HL-60 (cell line): ENCODE measurements around the gene SCMH1.
A peak's percentile ranks its signal among the peaks of the same experiment; 100 is the strongest.

ENCODE experiments used
- DNase-seq, 2 experiments: peaks; one replicate each; pipeline ENCODE4 v3.0.0-alpha.2; 2010 to 2020; ENCODE audit warnings: low read depth in 1 of 2, low spot score in 1 of 2
- H3K27ac ChIP-seq: fragments of 250-450 bp; sonication (Bioruptor Pico); replicated peaks from 2 replicates; pipeline ENCODE4 v1.5.1; 2020; ENCODE audit warnings: mild to moderate bottlenecking, moderate library complexity
- H3K27me3 ChIP-seq: fragments of 250-450 bp; sonication (Bioruptor Pico); 2 replicates; pipeline ENCODE4 v1.5.1; 2021; ENCODE audit warnings: mild to moderate bottlenecking, moderate library complexity; ENCODE audit not compliant: insufficient read depth, poor library complexity, severe bottlenecking
- H3K4me3 ChIP-seq: replicated peaks from 2 replicates; pipeline ENCODE4 v1.5.1; 2011; ENCODE audit warnings: mild to moderate bottlenecking, control low read depth, low read length; ENCODE audit not compliant: insufficient read depth
- GABPA ChIP-seq: IDR thresholded peaks from 2 replicates; pipeline ENCODE4 v1.6.1; 2012; ENCODE audit warnings: low read depth
- POLR2AphosphoS5 ChIP-seq: IDR thresholded peaks from 2 replicates; pipeline ENCODE4 v1.6.1; 2012; ENCODE audit warnings: low read depth
- SPI1 ChIP-seq: IDR thresholded peaks from 2 replicates; pipeline ENCODE4 v1.6.1; 2012; ENCODE audit warnings: low read depth, mild to moderate bottlenecking, borderline replicate concordance
- TF ChIP-seq, protein P1 (sequence below): IDR thresholded peaks from one replicate; pipeline ENCODE4 v1.5.1; 2011; ENCODE audit warnings: low read length, control low read depth, inconsistent platforms; ENCODE audit not compliant: insufficient read depth
- TF ChIP-seq, protein P2 (sequence below): IDR thresholded peaks from 2 replicates; pipeline ENCODE4 v1.6.1; 2012; ENCODE audit warnings: low read depth; ENCODE audit not compliant: insufficient replicate concordance

SCMH1 gene

DNA sequence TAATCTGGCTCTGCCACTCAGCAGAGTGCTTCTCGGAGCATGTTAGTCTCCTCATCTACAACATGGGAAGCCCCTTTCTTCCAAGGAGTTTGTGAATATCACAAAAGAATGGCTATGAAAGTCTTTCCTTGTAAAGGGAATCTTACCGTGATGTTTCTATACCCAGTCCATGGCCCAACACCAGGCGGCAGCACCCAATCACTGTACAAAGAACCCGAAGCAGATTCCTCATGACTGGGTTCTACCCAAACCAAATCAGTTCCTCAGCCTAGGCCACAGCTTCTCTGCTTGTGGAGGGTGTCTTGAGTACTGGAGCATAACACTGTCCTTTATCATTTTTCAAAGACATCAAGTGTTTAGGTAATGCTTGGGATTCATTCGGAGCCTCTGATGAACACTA lies 204.0 kb downstream of the SCMH1 start:
- TF ChIP-seq POLR2AphosphoS5 (no peak), SPI1 (no peak), GABPA (no peak)
- TF ChIP-seq, protein P1, sequence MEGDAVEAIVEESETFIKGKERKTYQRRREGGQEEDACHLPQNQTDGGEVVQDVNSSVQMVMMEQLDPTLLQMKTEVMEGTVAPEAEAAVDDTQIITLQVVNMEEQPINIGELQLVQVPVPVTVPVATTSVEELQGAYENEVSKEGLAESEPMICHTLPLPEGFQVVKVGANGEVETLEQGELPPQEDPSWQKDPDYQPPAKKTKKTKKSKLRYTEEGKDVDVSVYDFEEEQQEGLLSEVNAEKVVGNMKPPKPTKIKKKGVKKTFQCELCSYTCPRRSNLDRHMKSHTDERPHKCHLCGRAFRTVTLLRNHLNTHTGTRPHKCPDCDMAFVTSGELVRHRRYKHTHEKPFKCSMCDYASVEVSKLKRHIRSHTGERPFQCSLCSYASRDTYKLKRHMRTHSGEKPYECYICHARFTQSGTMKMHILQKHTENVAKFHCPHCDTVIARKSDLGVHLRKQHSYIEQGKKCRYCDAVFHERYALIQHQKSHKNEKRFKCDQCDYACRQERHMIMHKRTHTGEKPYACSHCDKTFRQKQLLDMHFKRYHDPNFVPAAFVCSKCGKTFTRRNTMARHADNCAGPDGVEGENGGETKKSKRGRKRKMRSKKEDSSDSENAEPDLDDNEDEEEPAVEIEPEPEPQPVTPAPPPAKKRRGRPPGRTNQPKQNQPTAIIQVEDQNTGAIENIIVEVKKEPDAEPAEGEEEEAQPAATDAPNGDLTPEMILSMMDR = no peak
- TF ChIP-seq, protein P2, sequence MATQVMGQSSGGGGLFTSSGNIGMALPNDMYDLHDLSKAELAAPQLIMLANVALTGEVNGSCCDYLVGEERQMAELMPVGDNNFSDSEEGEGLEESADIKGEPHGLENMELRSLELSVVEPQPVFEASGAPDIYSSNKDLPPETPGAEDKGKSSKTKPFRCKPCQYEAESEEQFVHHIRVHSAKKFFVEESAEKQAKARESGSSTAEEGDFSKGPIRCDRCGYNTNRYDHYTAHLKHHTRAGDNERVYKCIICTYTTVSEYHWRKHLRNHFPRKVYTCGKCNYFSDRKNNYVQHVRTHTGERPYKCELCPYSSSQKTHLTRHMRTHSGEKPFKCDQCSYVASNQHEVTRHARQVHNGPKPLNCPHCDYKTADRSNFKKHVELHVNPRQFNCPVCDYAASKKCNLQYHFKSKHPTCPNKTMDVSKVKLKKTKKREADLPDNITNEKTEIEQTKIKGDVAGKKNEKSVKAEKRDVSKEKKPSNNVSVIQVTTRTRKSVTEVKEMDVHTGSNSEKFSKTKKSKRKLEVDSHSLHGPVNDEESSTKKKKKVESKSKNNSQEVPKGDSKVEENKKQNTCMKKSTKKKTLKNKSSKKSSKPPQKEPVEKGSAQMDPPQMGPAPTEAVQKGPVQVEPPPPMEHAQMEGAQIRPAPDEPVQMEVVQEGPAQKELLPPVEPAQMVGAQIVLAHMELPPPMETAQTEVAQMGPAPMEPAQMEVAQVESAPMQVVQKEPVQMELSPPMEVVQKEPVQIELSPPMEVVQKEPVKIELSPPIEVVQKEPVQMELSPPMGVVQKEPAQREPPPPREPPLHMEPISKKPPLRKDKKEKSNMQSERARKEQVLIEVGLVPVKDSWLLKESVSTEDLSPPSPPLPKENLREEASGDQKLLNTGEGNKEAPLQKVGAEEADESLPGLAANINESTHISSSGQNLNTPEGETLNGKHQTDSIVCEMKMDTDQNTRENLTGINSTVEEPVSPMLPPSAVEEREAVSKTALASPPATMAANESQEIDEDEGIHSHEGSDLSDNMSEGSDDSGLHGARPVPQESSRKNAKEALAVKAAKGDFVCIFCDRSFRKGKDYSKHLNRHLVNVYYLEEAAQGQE = no peak
- H3K4me3 ChIP-seq = no peak overlapping the region
- no peak overlapping the region for H3K27ac ChIP-seq
- H3K27me3 ChIP-seq = no peaks in the 10 kb centered on the region
- no peak for DNase-seq

DNA sequence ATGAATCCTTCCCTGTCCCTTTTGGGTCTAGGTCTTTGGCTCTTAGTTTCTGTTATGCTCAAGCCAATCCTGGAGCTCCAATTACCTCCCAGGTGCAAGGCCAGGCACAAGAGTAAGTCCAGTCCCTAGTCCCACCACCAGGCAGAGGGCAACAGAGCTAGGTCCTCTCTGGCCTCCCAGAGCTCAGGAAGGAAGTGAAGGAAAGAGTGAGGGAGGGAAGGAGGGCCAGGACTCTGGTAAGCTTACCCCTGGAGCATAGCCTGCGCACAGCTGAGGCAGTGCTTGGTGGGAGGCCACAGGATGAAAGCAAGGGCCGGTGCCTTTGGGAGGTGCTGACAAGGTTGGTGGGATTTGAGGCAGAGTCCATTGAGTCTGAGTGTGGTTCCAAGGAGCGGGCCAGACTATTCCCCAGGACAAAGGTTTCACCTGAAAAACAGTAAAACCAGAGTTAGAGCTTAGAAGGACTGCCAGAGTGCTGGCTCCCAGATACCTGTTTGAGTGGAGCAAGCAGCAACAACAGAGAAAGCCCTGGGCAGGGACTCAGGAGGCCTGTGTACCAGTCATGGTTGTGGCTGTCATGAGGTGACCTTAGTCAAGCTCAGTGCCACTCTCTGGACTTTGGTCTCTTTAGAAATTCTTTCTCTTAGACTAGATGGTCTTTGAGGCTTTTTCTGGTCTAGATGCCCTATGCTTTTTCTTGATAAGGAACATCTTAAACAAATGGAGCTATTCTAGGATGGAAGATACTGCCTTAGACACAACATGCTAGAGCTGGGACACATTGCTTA lies 204.8 kb downstream of the SCMH1 start:
- TF ChIP-seq, protein P2 = no peak
- TF ChIP-seq, protein P1 = no peak
- TF ChIP-seq GABPA = no peak
- no peak overlapping the region for H3K27ac ChIP-seq
- no peak overlapping the region for H3K4me3 ChIP-seq
- DNase-seq = no peak
- H3K27me3 ChIP-seq = no peaks in the 10 kb centered on the region

DNA sequence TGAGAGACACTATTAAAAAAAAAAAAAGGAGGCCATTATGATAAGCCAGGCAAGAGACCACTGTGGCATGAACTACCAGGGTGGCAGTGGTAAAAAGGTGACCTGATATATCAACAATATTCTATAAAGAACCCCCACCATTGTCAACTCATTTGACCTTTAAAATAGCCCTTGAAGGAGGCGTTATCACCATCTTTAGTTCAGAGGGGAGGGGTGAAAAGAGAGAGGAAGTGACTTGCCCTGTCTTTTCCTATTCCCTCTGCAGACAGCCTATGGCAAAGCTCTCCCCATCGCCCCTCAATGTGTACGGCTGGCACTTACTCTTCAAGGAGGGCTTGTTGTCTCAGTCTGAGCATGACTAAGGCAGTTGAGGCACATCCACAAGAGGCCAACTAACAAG lies 208.8 kb downstream of the SCMH1 start:
- no peak for DNase-seq
- H3K27me3 ChIP-seq = no peaks in the 10 kb centered on the region
- no peak overlapping the region for H3K4me3 ChIP-seq
- TF ChIP-seq, protein P1 = no peak
- peak; percentile 33; the same call in 1 of the 2 replicates for TF ChIP-seq SPI1
- TF ChIP-seq POLR2AphosphoS5 = no peak
- no peak for TF ChIP-seq GABPA
- TF ChIP-seq, protein P2 = no peak
- no peak overlapping the region for H3K27ac ChIP-seq
